HepG2 (cell line): ENCODE results near the gene RCOR1.

Experiments
- POLR2A ChIP-seq, 2 experiments: IDR thresholded peaks; 2 replicates each; pipeline ENCODE4 v1.6.1; 2011; ENCODE audit warnings: low read depth in 2 of 2, low read length in 2 of 2, mild to moderate bottlenecking in 1 of 2, moderate library complexity in 1 of 2; ENCODE audit not compliant: insufficient read depth in 1 of 2
- RFX1 ChIP-seq: fragments of 450-650 bp; IDR thresholded peaks from 2 replicates; pipeline ENCODE4 v1.6.1; 2017
- ZNF512 ChIP-seq: sonication (generic); formaldehyde crosslinking; IDR thresholded peaks from 2 replicates; pipeline ENCODE4 v1.4.0; 2020; ENCODE audit warnings: mild to moderate bottlenecking, missing genetic modification reagents

DNA sequence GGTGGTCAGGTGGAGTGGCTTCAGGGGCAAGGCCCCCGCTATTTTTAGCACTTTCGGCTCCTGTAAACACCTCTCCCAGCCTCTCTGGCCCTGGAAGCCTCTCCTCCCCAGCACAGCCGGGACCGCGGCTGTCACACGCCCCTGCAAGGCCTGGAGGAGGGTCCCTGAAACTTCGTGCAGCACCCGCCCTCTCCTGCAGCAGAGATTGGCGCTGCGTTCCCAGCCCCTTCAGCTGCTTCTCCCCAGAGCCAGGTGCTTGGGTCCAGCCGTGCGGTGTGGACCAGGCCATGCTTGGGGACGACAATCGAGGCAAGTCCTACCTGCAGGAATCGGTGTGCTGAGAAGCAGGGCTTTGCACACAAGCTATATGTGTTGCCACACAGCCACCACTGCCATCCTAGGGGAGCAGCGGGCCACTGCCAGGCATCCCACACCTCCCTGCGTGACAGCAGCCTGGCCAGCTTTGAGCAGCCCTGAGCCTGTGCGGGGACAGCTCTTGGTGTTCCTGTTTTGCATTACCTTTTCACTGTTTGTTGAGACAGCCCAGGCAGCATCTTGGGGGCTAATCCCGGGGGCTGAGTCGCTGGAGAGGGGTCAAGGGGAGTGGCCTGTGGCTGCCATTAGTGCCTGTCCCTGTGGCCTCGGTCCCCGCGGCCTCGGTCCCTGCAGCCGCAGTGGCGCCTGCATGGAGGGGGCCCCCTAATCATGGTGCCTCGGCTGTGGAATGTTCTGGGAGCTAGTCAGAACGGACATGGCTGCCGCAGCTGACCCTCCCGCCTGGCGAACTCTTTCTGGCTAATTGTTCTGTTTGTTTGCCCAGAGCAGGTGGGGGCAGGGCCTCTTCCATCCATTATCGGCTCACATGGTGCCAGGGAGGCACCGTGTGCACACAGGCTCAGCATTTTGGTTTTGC, 157.2 kb downstream of the RCOR1 start:
- no peak for TF ChIP-seq POLR2A (IDR thresholded peaks at IDR 0.05; ENCODE audit: insufficient read depth in 1 of 2, low read depth in 2 of 2, low read length in 2 of 2)
- no peak for TF ChIP-seq RFX1
- no peak for TF ChIP-seq ZNF512
